GM21723 (cell line): Measurements from ENCODE around the gene OR10H2.
"Not testable (repeated sequence)": the region's sequence is repeated elsewhere in the genome, so short reads cannot be mapped to it uniquely, and the experiment has no call there.

Source experiments
- ATAC-seq: cut with Tn5 transposase; IDR thresholded peaks from one replicate; pipeline ENCODE4 v1.9.1; 2021; ENCODE audit warnings: mild to moderate bottlenecking, moderate library complexity; ENCODE audit not compliant: unreplicated experiment

Gene OR10H2

GRCh38 chr19:15727724-15728123 lies at the start of gene OR10H2:
OR10H2 (plus strand) TSS chr19:15728024; CDS start chr19:15728044, 20 bp downstream.
- ATAC-seq: no peak

GRCh38 chr19:15679089-15679488 lies 48.7 kb upstream of the OR10H2 start:
- ATAC-seq: no peak

GRCh38 chr19:15679865-15680264 lies 48.0 kb upstream of the OR10H2 start:
- not testable (repeated sequence) for ATAC-seq

- no peak for ATAC-seq
Measured at GRCh38 chr19:15680478-15681322, 47.1 kb upstream of the OR10H2 start.

- no peak for ATAC-seq
Measured at GRCh38 chr19:15683411-15683810, 44.4 kb upstream of the OR10H2 start.

- no peak for ATAC-seq
Measured at GRCh38 chr19:15684828-15685227, 43.0 kb upstream of the OR10H2 start.

GRCh38 chr19:15696654-15697194 lies 31.1 kb upstream of the OR10H2 start:
- no peak for ATAC-seq

GRCh38 chr19:15701757-15702533 lies 25.9 kb upstream of the OR10H2 start:
- ATAC-seq: no peak

- no peak for ATAC-seq
Measured at GRCh38 chr19:15702534-15702930, 25.3 kb upstream of the OR10H2 start.

GRCh38 chr19:15714638-15715037 lies 13.2 kb upstream of the OR10H2 start:
- no peak for ATAC-seq

GRCh38 chr19:15715642-15716041 lies 12.2 kb upstream of the OR10H2 start:
- ATAC-seq: no peak

GRCh38 chr19:15717809-15718208 lies 10.0 kb upstream of the OR10H2 start:
- ATAC-seq: no peak

GRCh38 chr19:15721268-15721667 lies 6.6 kb upstream of the OR10H2 start:
- no peak for ATAC-seq

GRCh38 chr19:15722956-15723355 lies 4.9 kb upstream of the OR10H2 start:
- no peak for ATAC-seq

- ATAC-seq: no peak
Measured at GRCh38 chr19:15730538-15730937, 2.7 kb downstream of the OR10H2 start.

- no peak for ATAC-seq
Measured at GRCh38 chr19:15732388-15732787, 4.6 kb downstream of the OR10H2 start.

- no peak for ATAC-seq
Measured at GRCh38 chr19:15733895-15734294, 6.1 kb downstream of the OR10H2 start.

- no peak for ATAC-seq
Measured at GRCh38 chr19:15737722-15738121, 9.9 kb downstream of the OR10H2 start, which contains the start of gene OR10H3. OR10H3 (plus strand) TSS chr19:15737985; CDS start chr19:15741393, 3,408 bp downstream.

GRCh38 chr19:15740785-15741184 lies 13.0 kb downstream of the OR10H2 start:
- ATAC-seq: no peak

GRCh38 chr19:15748239-15748638 lies 20.4 kb downstream of the OR10H2 start:
- no peak for ATAC-seq

GRCh38 chr19:15758379-15758778 lies 30.6 kb downstream of the OR10H2 start:
- no peak for ATAC-seq
